HCT116 (cell line): ENCODE results near the gene MATK. TPM values are rescaled to one million over a fixed set of nuclear protein-coding genes. Genes with fewer than 3 reads are reported as not detected.

Source experiments
- ATAC-seq: fragments of 200-7000 bp; cut with Tn5 transposase; 2 replicates; pipeline ENCODE4 v1.9.1; 2020; ENCODE audit warnings: mild to moderate bottlenecking, moderate library complexity
- BruUV-seq: library from RNA; stranded (reverse); fragments of 400-500 nt; replicated peaks from 2 replicates; lab custom pipeline; 2021; lab: Mats Ljungman, UMichigan
- CTCF ChIA-PET: fragments of 300-600 bp; sonication (Branson Sonifier 250); formaldehyde crosslinking; loops from one replicate; lab custom pipeline; 2021; ENCODE audit warnings: antibody characterized with exemption; lab: Charles Lee
- POLR2A ChIA-PET: fragments of 300-600, 350-600 bp; sonication (Branson Sonifier 250); formaldehyde crosslinking; loops from one replicate; lab custom pipeline; 2021; ENCODE audit warnings: antibody characterized with exemption; lab: Charles Lee
- RAD21 ChIA-PET, 2 experiments: fragments of 300-600 bp; sonication (Branson Sonifier 250); formaldehyde crosslinking; loops; one replicate each; lab custom pipeline; 2023; ENCODE audit warnings: low total read pairs in 2 of 2; ENCODE audit not compliant: uncharacterized antibody in 2 of 2, unreplicated experiment in 2 of 2, low non-redundant PET in 1 of 2; lab: Charles Lee
- DNase-seq: peaks from one replicate; pipeline ENCODE4 v3.0.0-alpha.2; 2010; ENCODE audit warnings: low read depth, low spot score
- H2AFZ ChIP-seq: fragments of 200-600 bp; shearing (Covaris generic), sonication (generic); 2 replicates; pipeline ENCODE4 v1.6.1; 2017; ENCODE audit warnings: low read depth, mixed run types, mixed read lengths, antibody characterized with exemption, low read length; ENCODE audit not compliant: poor library complexity, severe bottlenecking
- H3K27ac ChIP-seq: 2 replicates; pipeline ENCODE4 v1.5.1; 2012; ENCODE audit warnings: low read depth, low read length
- H3K27me3 ChIP-seq: fragments of 200-600 bp; sonication (generic); 2 replicates; pipeline ENCODE4 v1.6.1; 2016; ENCODE audit warnings: mixed run types, low read length, mixed read lengths; ENCODE audit not compliant: insufficient read depth
- H3K36me3 ChIP-seq, 2 experiments: fragments of 200-500 bp in 1 of 2; fragments of 200-600 bp in 1 of 2; sonication (Bioruptor generic) in 1 of 2; sonication (generic) in 1 of 2; 2 replicates each; pipeline versions ENCODE4 v1.5.1 to v1.6.1; 2014 to 2016; ENCODE audit warnings: low read length in 2 of 2, inconsistent platforms in 1 of 2, mixed read lengths in 1 of 2, mixed run types in 1 of 2; ENCODE audit not compliant: insufficient read depth in 2 of 2, control insufficient read depth in 1 of 2
- H3K4me1 ChIP-seq, 2 experiments: fragments of 200-600 bp in 1 of 2; sonication (generic) in 1 of 2; 2 replicates each; pipeline versions ENCODE4 v1.5.1 to v1.6.1; 2012 to 2017; ENCODE audit warnings: low read length in 2 of 2, inconsistent platforms in 1 of 2, mild to moderate bottlenecking in 1 of 2, mixed read lengths in 1 of 2, mixed run types in 1 of 2, moderate library complexity in 1 of 2; ENCODE audit not compliant: insufficient read depth in 2 of 2, control insufficient read depth in 1 of 2
- H3K4me2 ChIP-seq: fragments of 200-600 bp; sonication (generic); 2 replicates; pipeline ENCODE4 v1.6.1; 2017; ENCODE audit warnings: mixed run types, low read length, mixed read lengths
- H3K4me3 ChIP-seq, 2 experiments: fragments of 200-600 bp in 1 of 2; sonication (generic) in 1 of 2; replicated peaks in 1 of 2; 2 replicates each; pipeline ENCODE4 v1.5.1; 2011 to 2016; ENCODE audit warnings: low read length in 2 of 2, control low read depth in 1 of 2, low read depth in 1 of 2, mild to moderate bottlenecking in 1 of 2, mixed read lengths in 1 of 2, mixed run types in 1 of 2
- H3K79me2 ChIP-seq: fragments of 200-600 bp; sonication (generic); 2 replicates; pipeline ENCODE4 v1.6.1; 2017; ENCODE audit warnings: mild to moderate bottlenecking, mixed run types, low read length, moderate library complexity, mixed read lengths; ENCODE audit not compliant: insufficient read depth
- H3K9ac ChIP-seq: fragments of 200-600 bp; sonication (generic); 2 replicates; pipeline ENCODE4 v1.6.1; 2016; ENCODE audit warnings: low read length, mixed read lengths
- H3K9me2 ChIP-seq: fragments of 200-600 bp; sonication (generic), shearing (Covaris generic); 2 replicates; pipeline ENCODE4 v1.6.1; 2017; ENCODE audit warnings: mixed run types, mild to moderate bottlenecking, moderate library complexity; ENCODE audit not compliant: insufficient read depth
- H3K9me3 ChIP-seq, 2 experiments: fragments of 200-500 bp in 1 of 2; fragments of 200-600 bp in 1 of 2; sonication (Bioruptor generic) in 1 of 2; sonication (generic) in 1 of 2; 2 replicates each; pipeline ENCODE4 v1.6.1; 2014 to 2017; ENCODE audit warnings: low read length in 2 of 2, mixed read lengths in 2 of 2, inconsistent platforms in 1 of 2, low read depth in 1 of 2, mild to moderate bottlenecking in 1 of 2, mixed run types in 1 of 2, moderate library complexity in 1 of 2; ENCODE audit not compliant: control insufficient read depth in 1 of 2, insufficient read depth in 1 of 2
- H4K20me1 ChIP-seq: fragments of 200-600 bp; sonication (generic), shearing (Covaris generic); 2 replicates; pipeline ENCODE4 v1.6.1; 2017; ENCODE audit warnings: mixed run types, mild to moderate bottlenecking, moderate library complexity; ENCODE audit not compliant: insufficient read depth
- ATF3 ChIP-seq: IDR thresholded peaks from 2 replicates; pipeline ENCODE4 v1.6.1; 2012
- CBX3 ChIP-seq: IDR thresholded peaks from 2 replicates; pipeline ENCODE4 v1.6.1; 2012; ENCODE audit warnings: low read depth
- EZH2phosphoT487 ChIP-seq: fragments of 200-600 bp; IDR thresholded peaks from 2 replicates; pipeline ENCODE4 v1.6.1; 2018; ENCODE audit warnings: antibody characterized with exemption, borderline replicate concordance
- POLR2A ChIP-seq: IDR thresholded peaks from 2 replicates; pipeline ENCODE4 v1.7.0; 2011; ENCODE audit warnings: borderline replicate concordance; ENCODE audit not compliant: insufficient read depth, insufficient read length; ENCODE audit errors: extremely low read depth
- SIN3A ChIP-seq: IDR thresholded peaks from 2 replicates; pipeline ENCODE4 v1.6.1; 2012; ENCODE audit warnings: low read depth
- SP1 ChIP-seq: IDR thresholded peaks from 2 replicates; pipeline ENCODE4 v1.6.1; 2012; ENCODE audit warnings: low read depth
- SRF ChIP-seq: IDR thresholded peaks from 2 replicates; pipeline ENCODE4 v1.6.1; 2012; ENCODE audit warnings: low read depth
- ZBTB33 ChIP-seq: IDR thresholded peaks from 2 replicates; pipeline ENCODE4 v1.6.1; 2011; ENCODE audit warnings: mild to moderate bottlenecking, low read length, moderate library complexity; ENCODE audit not compliant: insufficient replicate concordance; ENCODE audit errors: extremely low read depth
- ZNF274 ChIP-seq: fragments of 200-500 bp; sonication (Bioruptor generic); IDR thresholded peaks from 2 replicates; pipeline ENCODE4 v1.6.1; 2014; ENCODE audit warnings: mild to moderate bottlenecking, low read depth, low read length, inconsistent platforms
- intact Hi-C: fragments of 100-400 bp; cut with micrococcal nuclease; formaldehyde crosslinking; loops from 2 replicates; pipeline ENCODE4 v1.10.0; 2022
- total RNA-seq: library from RNA; stranded (reverse); gene quantifications from one replicate; pipeline ENCODE4 v1.2.1, GENCODE V29; 2021; ENCODE audit not compliant: unreplicated experiment

The MATK gene
- total RNA-seq, 1 experiment from 2014 or later = not detected

GRCh38 chr19:3736106-3736724 is 50.0 kb downstream of the MATK start (continued):
- TF ChIP-seq POLR2A = no peak
- TF ChIP-seq CBX3 = no peak

GRCh38 chr19:3734310-3734600 is 51.9 kb downstream of the MATK start:
- Histone ChIP-seq H3K4me1 (peaks cover 5 to 19% of the 10 kb centered on the region in 2 experiments), H3K9me3 (no peaks in the 10 kb centered on the region), H3K27me3 (no peaks in the 10 kb centered on the region), H2AFZ (no peak overlapping the region), H3K36me3 (peaks cover 0 to 3% of the 10 kb centered on the region in 2 experiments; a peak in 2 of 4 replicates), H3K4me2 (no peak overlapping the region), H4K20me1 (no peaks in the 10 kb centered on the region), H3K9me2 (no peaks in the 10 kb centered on the region), H3K9ac (no peak overlapping the region), H3K79me2 (no peaks in the 10 kb centered on the region), H3K4me3 (no peak overlapping the region)
- CTCF ChIA-PET = no interaction called here
- DNase-seq (no peak), ATAC-seq (no peak)
- intact Hi-C loops = no loop called here
- BruUV-seq = no TSS peak
- POLR2A ChIA-PET = interaction anchor here (0.6 kb wide), 1 partner anchor 12 kb away, joined by 5 read pairs; no protein-coding TSS in a partner anchor
- RAD21 ChIA-PET = no interaction called here
- TF ChIP-seq ATF3 (no peak), EZH2phosphoT487 (no peak), SP1 (no peak)
- TF ChIP-seq, all 23 proteins: peak for 0
- no peak overlapping the region for H3K27ac ChIP-seq

GRCh38 chr19:3733549-3734309 is 52.5 kb downstream of the MATK start:
- H3K9ac ChIP-seq = no peak overlapping the region

More at GRCh38 chr19:3733549-3734309, 52.5 kb downstream of the MATK start:
- H3K27ac ChIP-seq = no peak overlapping the region
- ChIA-PET CTCF (no interaction called here), POLR2A (interaction anchor here (0.6 kb wide), 1 partner anchor 11 kb away, joined by 5 read pairs; no protein-coding TSS in a partner anchor), RAD21 (no interaction called here)
- H3K9me2 ChIP-seq = no peaks in the 10 kb centered on the region
- H3K36me3 ChIP-seq = peaks cover 0 to 3% of the 10 kb centered on the region in 2 experiments; a peak in 2 of 4 replicates
- intact Hi-C loops = no loop called here
- no peaks in the 10 kb centered on the region for H4K20me1 ChIP-seq
- H3K27me3 ChIP-seq = no peaks in the 10 kb centered on the region
- no peak overlapping the region for H3K4me3 ChIP-seq
- no peak overlapping the region for H2AFZ ChIP-seq
- H3K4me2 ChIP-seq = no peak overlapping the region
- no peak for DNase-seq
- H3K4me1 ChIP-seq = peaks cover 11 to 24% of the 10 kb centered on the region in 2 experiments
- no TSS peak for BruUV-seq
- H3K9me3 ChIP-seq = no peaks in the 10 kb centered on the region
- no peak for TF ChIP-seq SIN3A
- TF ChIP-seq SRF = no peak
- no peak for TF ChIP-seq ZBTB33
- TF ChIP-seq ZNF274 = no peak
- ATAC-seq = no peak
- no peaks in the 10 kb centered on the region for H3K79me2 ChIP-seq
